Fibroblast of the aortic adventitia (primary cell): ENCODE data around the gene WDHD1. TPM values are rescaled to one million over a fixed set of nuclear protein-coding genes. Genes with fewer than 3 reads are reported as not detected.
"Not testable (repeated sequence)": the region's sequence is repeated elsewhere in the genome, so short reads cannot be mapped to it uniquely, and the experiment has no call there.

ENCODE experiments used
- DNase-seq: peaks from one replicate; pipeline ENCODE4 v3.0.0-alpha.2; 2010; ENCODE audit warnings: low read depth
- H3K4me3 ChIP-seq: 2 replicates; pipeline ENCODE4 v1.5.1; 2011; ENCODE audit warnings: low read depth, mild to moderate bottlenecking, control low read depth, low read length, moderate library complexity
- total RNA-seq: library from RNA; depleted of rRNA; stranded (reverse); fragments of >200 nt; gene quantifications from 2 replicates; pipeline ENCODE4 v1.2.3, GENCODE V29; 2012; ENCODE audit warnings: low replicate concordance
- TF ChIP-seq, protein P1 (sequence below): IDR thresholded peaks from 2 replicates; pipeline ENCODE4 v1.5.1; 2011; ENCODE audit warnings: mild to moderate bottlenecking, low read length, control low read depth, inconsistent platforms; ENCODE audit not compliant: insufficient read depth

WDHD1 gene
- total RNA-seq, 1 donor, result 27.0 TPM

- DNase-seq, result no peak
- no peak overlapping the region for H3K4me3 ChIP-seq
- TF ChIP-seq, protein P1, sequence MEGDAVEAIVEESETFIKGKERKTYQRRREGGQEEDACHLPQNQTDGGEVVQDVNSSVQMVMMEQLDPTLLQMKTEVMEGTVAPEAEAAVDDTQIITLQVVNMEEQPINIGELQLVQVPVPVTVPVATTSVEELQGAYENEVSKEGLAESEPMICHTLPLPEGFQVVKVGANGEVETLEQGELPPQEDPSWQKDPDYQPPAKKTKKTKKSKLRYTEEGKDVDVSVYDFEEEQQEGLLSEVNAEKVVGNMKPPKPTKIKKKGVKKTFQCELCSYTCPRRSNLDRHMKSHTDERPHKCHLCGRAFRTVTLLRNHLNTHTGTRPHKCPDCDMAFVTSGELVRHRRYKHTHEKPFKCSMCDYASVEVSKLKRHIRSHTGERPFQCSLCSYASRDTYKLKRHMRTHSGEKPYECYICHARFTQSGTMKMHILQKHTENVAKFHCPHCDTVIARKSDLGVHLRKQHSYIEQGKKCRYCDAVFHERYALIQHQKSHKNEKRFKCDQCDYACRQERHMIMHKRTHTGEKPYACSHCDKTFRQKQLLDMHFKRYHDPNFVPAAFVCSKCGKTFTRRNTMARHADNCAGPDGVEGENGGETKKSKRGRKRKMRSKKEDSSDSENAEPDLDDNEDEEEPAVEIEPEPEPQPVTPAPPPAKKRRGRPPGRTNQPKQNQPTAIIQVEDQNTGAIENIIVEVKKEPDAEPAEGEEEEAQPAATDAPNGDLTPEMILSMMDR, result no peak
Measured at GRCh38 chr14:54916101-54916500, 110.8 kb downstream of the WDHD1 start.

DNA sequence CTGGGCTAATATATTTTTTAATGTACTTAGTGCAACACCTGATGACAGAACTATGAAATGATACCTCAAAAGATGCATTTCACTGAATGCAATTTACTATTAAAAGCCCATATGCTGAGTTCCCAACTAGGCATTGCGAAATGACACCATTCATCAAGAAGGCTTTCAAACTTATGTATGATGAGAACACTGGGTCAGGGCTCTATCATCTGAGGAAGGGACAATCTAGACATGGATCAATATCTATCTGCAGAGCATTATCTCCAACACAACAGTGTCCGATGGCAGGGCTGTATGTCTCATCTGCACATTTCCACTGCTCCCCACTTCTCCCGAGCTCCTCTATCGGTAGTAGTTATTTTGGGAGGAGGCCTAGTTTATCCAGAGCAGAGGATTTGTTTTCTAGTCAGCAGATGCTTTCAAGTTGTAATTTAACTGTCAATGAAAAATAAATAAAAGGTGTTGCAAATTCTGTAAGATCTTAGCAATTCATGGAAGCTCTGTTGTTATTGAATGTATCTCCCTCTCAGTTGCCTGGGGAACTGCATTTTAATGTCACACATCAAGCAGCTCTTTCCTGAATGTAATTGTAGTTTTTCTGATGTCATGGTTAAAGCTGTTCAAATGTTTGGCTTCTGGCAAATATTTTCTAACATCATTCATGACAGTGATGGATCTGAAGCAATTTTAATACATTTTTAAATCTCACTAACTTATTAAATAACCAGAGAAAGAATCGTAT, 116.9 kb downstream of the WDHD1 start:
- DNase-seq, result no peak
- TF ChIP-seq, protein P1, result no peak
- H3K4me3 ChIP-seq, result no peak overlapping the region

DNA sequence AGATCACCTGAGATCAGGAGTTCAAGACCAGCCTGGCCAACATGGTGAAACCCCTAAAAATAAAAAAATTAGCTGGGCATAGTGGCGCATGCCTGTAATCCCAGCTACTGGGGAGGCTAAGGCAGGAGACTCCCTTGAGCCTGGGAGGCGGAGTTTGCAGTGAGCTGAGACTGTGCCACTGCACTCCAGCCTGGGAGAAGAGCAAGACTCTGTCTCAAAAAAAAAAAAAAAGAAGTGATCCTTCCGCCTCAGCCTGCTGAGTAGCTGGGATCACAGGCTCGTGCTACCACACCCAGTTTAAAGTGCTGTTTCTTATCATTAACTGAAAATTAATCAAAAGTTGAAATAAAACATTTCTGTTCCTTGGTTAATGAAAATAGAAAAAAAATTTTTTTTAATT, 117.9 kb downstream of the WDHD1 start:
- DNase-seq, H3K4me3 ChIP-seq: not testable (repeated sequence)

DNA sequence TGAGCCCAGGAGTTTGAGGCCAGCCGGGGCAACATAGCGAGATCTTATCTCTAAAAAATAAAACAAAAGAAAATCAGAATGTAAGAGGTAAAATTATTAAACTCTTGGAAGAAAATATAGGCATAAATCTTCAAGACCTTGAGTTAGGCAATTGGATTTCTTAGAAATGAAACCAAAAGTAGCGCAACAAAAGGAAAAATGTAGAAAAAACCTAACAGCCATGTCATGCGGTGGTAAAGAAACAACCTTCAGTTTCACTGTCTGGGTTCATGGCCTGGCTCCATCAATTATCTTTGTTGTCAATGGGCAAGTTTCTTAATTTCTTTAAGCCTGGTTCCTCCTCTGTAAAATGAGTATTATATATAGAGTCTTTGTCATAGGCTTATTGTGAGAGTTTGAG, 118.7 kb downstream of the WDHD1 start:
- H3K4me3 ChIP-seq, result no peak overlapping the region
- no peak for DNase-seq
- TF ChIP-seq, protein P1, result no peak

- TF ChIP-seq, protein P1, result no peak
- no peak for DNase-seq
Measured at GRCh38 chr14:54906075-54906474, 120.8 kb downstream of the WDHD1 start.

GRCh38 chr14:54902521-54903420, 124.1 kb downstream of the WDHD1 start, which contains the start of gene GCH1:
Gene GCH1, minus strand, starts transcription at chr14:54902826. Its CDS starts 163 bp downstream, at chr14:54902663.
- DNase-seq, result peak; percentile 38
- TF ChIP-seq, protein P1, result peak; percentile 32
- H3K4me3 ChIP-seq, result peak within 1 kb of the TSS; percentile 84

More at GRCh38 chr14:54906075-54906474, 120.8 kb downstream of the WDHD1 start:
- no peak overlapping the region for H3K4me3 ChIP-seq

GRCh38 chr14:54902143-54902520, 124.8 kb downstream of the WDHD1 start:
- H3K4me3 ChIP-seq, result peak overlapping the region; percentile 84
- peak; percentile 56 for DNase-seq
- TF ChIP-seq, protein P1, result no peak
